GM12878 (cell line): ENCODE measurements around the gene IRGC. TPM values are rescaled to one million over a fixed set of nuclear protein-coding genes. Genes with fewer than 3 reads are reported as not detected.

Experiments
- CHD1 ChIP-seq: IDR thresholded peaks from 2 replicates; pipeline ENCODE4 v1.6.1; 2012; ENCODE audit warnings: low read depth, low read length, improper control_type of control experiment
- CHD2 ChIP-seq: IDR thresholded peaks from 2 replicates; pipeline ENCODE4 v1.6.1; 2011; ENCODE audit warnings: low read depth, low read length, improper control_type of control experiment, borderline replicate concordance
- CREM ChIP-seq: IDR thresholded peaks from 2 replicates; pipeline ENCODE4 v1.6.1; 2014; ENCODE audit warnings: antibody characterized with exemption, low read depth
- ETV6 ChIP-seq, 2 experiments: fragments of 450-650 bp in 1 of 2; IDR thresholded peaks in 1 of 2; conservative IDR thresholded peaks in 1 of 2; 2 replicates each; pipeline ENCODE4 v1.6.1; 2014; ENCODE audit warnings: antibody characterized with exemption in 1 of 2, borderline replicate concordance in 1 of 2, low read depth in 1 of 2, mild to moderate bottlenecking in 1 of 2, moderate library complexity in 1 of 2
- IKZF1 ChIP-seq: fragments of 450-650 bp; conservative IDR thresholded peaks from 2 replicates; pipeline ENCODE4 v1.6.1; 2017; ENCODE audit warnings: antibody characterized with exemption, mild to moderate bottlenecking
- PML ChIP-seq: IDR thresholded peaks from 2 replicates; pipeline ENCODE4 v1.6.1; 2012; ENCODE audit warnings: low read length, inconsistent platforms
- RELA ChIP-seq: fragments of 450-650 bp; IDR thresholded peaks from 2 replicates; pipeline ENCODE4 v1.8.0; 2014; ENCODE audit warnings: borderline replicate concordance; ENCODE audit not compliant: partially characterized antibody
- RELB ChIP-seq: fragments of 450-650 bp; IDR thresholded peaks from 2 replicates; pipeline ENCODE4 v1.6.1; 2017; ENCODE audit warnings: low read depth, mild to moderate bottlenecking, moderate library complexity
- YY1 ChIP-seq: IDR thresholded peaks from 2 replicates; pipeline ENCODE4 v1.6.1; 2011; ENCODE audit warnings: low read depth, mild to moderate bottlenecking, low read length
- polyA plus RNA-seq, 11 experiments: library from polyadenylated mRNA; depleted of rRNA in 4 of 11; unstranded in 6 of 11; stranded (reverse) in 5 of 11; fragments of >200 nt; fragmentation: Nextera tagmentation in 4 of 11; fragmentation: Illumina TruSeq in 1 of 11; extraction: Ambion mirVana in 4 of 11; extraction: Trizol in 1 of 11; gene quantifications; 1 replicate in 1 of 11; 2 replicates in 10 of 11; pipeline versions ENCODE4 v1.2.1 to v1.2.3, GENCODE V29; 2011 to 2016; ENCODE audit warnings: inconsistent platforms in 2 of 11, missing spikeins in 2 of 11, low read depth in 1 of 11
- total RNA-seq, 4 experiments: library from RNA; depleted of rRNA in 3 of 4; stranded (reverse); fragments of >200 nt in 3 of 4; fragmentation: Illumina TruSeq in 1 of 4; extraction: Trizol in 1 of 4; gene quantifications; 2 replicates each; pipeline versions ENCODE4 v1.2.1 to v1.2.3, GENCODE V29; 2013 to 2021
- TF ChIP-seq, protein P1 (sequence below): fragments of 450-650 bp; IDR thresholded peaks from 2 replicates; pipeline ENCODE4 v1.6.1; 2018; ENCODE audit warnings: borderline replicate concordance, mild to moderate bottlenecking; ENCODE audit not compliant: partially characterized antibody

Gene IRGC
- total and polyA plus RNA-seq, 10 of the 15 experiments (the other 5 are each of a cell fraction or from before 2014, with no cell fraction given): 0.04 TPM; not detected in 9

DNA sequence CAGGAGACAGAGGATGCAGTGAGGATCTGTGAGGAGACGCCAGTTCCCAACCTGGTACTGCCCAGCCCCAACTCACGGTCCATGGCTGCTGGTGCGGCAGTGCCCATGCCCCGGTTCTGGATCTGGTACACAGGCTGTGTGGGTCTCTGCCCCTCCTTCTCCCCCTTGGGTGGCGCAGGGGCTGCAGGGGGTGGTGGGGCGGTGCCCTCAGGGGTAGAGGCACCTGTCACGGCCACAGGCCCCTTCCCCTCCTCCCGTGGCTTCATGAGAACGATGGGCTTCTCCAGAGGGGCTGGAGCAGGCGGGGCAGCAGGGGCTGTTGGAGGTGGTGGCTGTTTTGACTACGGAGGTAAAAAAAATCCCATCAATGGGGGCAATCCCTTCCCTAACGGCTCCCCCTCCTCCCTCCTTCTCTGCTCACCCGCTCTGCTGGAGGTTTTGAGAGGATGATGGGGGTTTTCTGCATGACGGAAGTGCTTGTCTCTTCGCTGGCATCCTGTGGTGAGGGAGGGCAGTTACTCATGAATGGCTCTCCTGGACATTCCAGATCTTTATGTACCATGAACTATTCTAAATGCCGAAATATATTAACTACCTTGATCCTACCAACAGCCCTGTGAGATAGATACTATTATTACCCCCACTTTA, 31.8 kb downstream of the IRGC start (continued):
- no peak for TF ChIP-seq PML
- TF ChIP-seq, protein P1, sequence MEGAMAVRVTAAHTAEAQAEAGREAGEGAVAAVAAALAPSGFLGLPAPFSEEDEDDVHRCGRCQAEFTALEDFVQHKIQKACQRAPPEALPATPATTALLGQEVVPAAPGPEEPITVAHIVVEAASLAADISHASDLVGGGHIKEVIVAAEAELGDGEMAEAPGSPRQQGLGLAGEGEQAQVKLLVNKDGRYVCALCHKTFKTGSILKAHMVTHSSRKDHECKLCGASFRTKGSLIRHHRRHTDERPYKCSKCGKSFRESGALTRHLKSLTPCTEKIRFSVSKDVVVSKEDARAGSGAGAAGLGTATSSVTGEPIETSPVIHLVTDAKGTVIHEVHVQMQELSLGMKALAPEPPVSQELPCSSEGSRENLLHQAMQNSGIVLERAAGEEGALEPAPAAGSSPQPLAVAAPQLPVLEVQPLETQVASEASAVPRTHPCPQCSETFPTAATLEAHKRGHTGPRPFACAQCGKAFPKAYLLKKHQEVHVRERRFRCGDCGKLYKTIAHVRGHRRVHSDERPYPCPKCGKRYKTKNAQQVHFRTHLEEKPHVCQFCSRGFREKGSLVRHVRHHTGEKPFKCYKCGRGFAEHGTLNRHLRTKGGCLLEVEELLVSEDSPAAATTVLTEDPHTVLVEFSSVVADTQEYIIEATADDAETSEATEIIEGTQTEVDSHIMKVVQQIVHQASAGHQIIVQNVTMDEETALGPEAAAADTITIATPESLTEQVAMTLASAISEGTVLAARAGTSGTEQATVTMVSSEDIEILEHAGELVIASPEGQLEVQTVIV: no peak
- no peak for TF ChIP-seq CHD1
- TF ChIP-seq CHD2: peak; percentile 70; the same call in 1 of the 2 replicates
- peak; percentile 55 for TF ChIP-seq RELA
- TF ChIP-seq IKZF1: peak; percentile 82
- peak in 1 of 2 experiments; percentile 34; a peak in 1 of 4 replicates for TF ChIP-seq ETV6 (conservative IDR thresholded peaks at IDR 0.05 in 1 of 2, IDR thresholded peaks at IDR 0.05 in 1 of 2; ENCODE audit: borderline replicate concordance in 1 of 2, low read depth in 1 of 2)
- peak; percentile 66; the same call in 1 of the 2 replicates for TF ChIP-seq RELB
- TF ChIP-seq CREM: 0 out of 2 replicates have a peak, but pooled peaks have one; percentile 27
- 0 out of 2 replicates have a peak, but pooled peaks have one; percentile 20 for TF ChIP-seq YY1
